Muscle layer of colon (tissue), 2 donors: Measurements from ENCODE around the gene SLC30A10.
"Not testable (repeated sequence)": the region's sequence is repeated elsewhere in the genome, so short reads cannot be mapped to it uniquely, and the experiment has no call there.

ENCODE experiments used
- H3K27ac ChIP-seq: one replicate; pipeline ENCODE4 v1.7.0; 2013; ENCODE audit warnings: low read depth, mild to moderate bottlenecking, low read length, moderate library complexity
- H3K27me3 ChIP-seq, 2 donors: one replicate each; pipeline ENCODE4 v1.7.0; 2013; ENCODE audit warnings: low read length in 2 of 2, mild to moderate bottlenecking in 2 of 2; ENCODE audit not compliant: insufficient read depth in 2 of 2, control insufficient read depth in 1 of 2
- H3K36me3 ChIP-seq: one replicate; pipeline ENCODE4 v1.7.0; 2013; ENCODE audit warnings: mild to moderate bottlenecking, low read length; ENCODE audit not compliant: insufficient read depth
- H3K4me1 ChIP-seq: one replicate; pipeline ENCODE4 v1.7.0; 2013; ENCODE audit warnings: mild to moderate bottlenecking, low read length; ENCODE audit not compliant: insufficient read depth
- H3K4me3 ChIP-seq, 2 donors: one replicate each; pipeline ENCODE4 v1.7.0; 2013; ENCODE audit warnings: low read length in 2 of 2, low read depth in 1 of 2, mild to moderate bottlenecking in 1 of 2, moderate library complexity in 1 of 2
- H3K9ac ChIP-seq: one replicate; pipeline ENCODE4 v1.7.0; 2013; ENCODE audit warnings: low read length
- H3K9me3 ChIP-seq: one replicate; pipeline ENCODE4 v1.7.0; 2013; ENCODE audit warnings: mild to moderate bottlenecking, low read length
- donor health status: abdominal sarcoma.
- donor health status: Adenocarcinoma of cecum.

Gene SLC30A10

DNA sequence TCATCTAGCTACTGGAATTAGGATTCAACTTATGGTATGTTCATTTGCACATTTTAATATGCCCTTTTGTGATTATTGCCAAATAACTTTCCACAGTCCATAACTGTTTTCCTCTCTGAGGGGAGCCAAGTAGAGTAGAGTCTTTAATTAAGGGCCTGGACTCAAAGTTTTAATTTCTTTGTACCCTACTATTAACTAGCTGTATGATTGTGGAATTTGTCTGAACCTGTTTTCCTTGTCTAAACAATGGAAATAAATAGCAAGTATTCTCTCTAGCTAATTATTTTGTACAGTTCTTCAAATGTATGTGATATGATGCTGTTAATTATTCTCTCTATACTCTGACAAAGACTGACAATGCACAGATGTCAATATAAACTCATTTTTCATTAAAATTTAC, 24.0 kb upstream of the SLC30A10 start:
- H3K9ac ChIP-seq: no peak overlapping the region
- H3K27ac ChIP-seq: no peak overlapping the region
- H3K36me3 ChIP-seq: no peaks in the 10 kb centered on the region
- no peaks in the 10 kb centered on the region for H3K9me3 ChIP-seq
- no peaks in the 10 kb centered on the region for H3K4me1 ChIP-seq
- no peaks in the 10 kb centered on the region for H3K27me3 ChIP-seq
- H3K4me3 ChIP-seq: no peak overlapping the region

DNA sequence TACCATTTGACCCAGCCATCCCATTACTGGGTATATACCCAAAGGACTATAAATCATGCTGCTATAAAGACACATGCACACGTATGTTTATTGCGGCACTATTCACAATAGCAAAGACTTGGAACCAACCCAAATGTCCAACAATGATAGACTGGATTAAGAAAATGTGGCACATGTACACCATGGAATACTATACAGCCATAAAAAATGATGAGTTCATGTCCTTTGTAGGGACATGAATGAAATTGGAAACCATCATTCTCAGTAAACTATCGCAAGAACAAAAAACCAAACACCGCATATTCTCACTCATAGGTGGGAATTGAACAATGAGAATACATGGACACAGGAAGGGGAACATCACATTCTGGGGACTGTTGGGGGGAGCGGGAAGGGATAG, 20.9 kb upstream of the SLC30A10 start:
- H3K27me3 ChIP-seq, H3K4me3 ChIP-seq, H3K9me3 ChIP-seq, H3K36me3 ChIP-seq, H3K4me1 ChIP-seq, H3K9ac ChIP-seq, H3K27ac ChIP-seq: not testable (repeated sequence)

DNA sequence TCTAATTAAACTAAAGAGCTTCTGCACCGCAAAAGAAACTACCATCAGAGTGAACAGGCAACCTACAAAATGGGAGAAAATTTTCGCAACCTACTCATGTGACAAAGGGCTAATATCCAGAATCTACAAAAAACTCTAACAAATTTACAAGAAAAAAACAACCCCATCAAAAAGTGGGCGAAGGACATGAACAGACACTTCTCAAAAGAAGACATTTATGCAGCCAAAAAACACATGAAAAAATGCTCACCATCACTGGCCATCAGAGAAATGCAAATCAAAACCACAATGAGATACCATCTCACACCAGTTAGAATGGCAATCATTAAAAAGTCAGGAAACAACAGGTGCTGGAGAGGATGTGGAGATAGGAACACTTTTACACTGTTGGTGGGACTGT, 20.4 kb upstream of the SLC30A10 start:
- not testable (repeated sequence) for H3K27me3 ChIP-seq, H3K4me3 ChIP-seq, H3K4me1 ChIP-seq, H3K9me3 ChIP-seq, H3K36me3 ChIP-seq, H3K27ac ChIP-seq, H3K9ac ChIP-seq

DNA sequence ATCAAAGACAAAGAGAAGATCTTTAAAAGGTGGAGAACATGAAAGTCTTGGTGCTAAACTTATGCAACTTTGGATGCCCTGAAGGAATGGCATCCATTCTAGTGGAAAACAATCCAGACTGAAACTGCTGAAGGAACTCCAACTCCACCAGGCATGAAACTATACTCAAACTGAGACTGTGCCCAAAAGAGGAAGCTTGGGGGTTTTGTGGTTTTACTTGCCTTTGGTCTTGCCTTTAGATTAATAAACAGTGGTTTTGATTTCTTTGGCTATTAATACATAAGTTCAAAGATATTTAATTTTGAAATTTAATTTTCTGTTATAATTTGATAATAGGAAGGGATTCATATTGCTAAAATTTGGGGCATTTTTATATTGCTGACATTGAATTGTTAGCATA, 17.4 kb upstream of the SLC30A10 start:
- no peak overlapping the region for H3K9ac ChIP-seq
- no peak overlapping the region for H3K4me3 ChIP-seq
- H3K27ac ChIP-seq: no peak overlapping the region
- no peaks in the 10 kb centered on the region for H3K9me3 ChIP-seq
- no peaks in the 10 kb centered on the region for H3K4me1 ChIP-seq
- H3K27me3 ChIP-seq: no peaks in the 10 kb centered on the region
- no peaks in the 10 kb centered on the region for H3K36me3 ChIP-seq

DNA sequence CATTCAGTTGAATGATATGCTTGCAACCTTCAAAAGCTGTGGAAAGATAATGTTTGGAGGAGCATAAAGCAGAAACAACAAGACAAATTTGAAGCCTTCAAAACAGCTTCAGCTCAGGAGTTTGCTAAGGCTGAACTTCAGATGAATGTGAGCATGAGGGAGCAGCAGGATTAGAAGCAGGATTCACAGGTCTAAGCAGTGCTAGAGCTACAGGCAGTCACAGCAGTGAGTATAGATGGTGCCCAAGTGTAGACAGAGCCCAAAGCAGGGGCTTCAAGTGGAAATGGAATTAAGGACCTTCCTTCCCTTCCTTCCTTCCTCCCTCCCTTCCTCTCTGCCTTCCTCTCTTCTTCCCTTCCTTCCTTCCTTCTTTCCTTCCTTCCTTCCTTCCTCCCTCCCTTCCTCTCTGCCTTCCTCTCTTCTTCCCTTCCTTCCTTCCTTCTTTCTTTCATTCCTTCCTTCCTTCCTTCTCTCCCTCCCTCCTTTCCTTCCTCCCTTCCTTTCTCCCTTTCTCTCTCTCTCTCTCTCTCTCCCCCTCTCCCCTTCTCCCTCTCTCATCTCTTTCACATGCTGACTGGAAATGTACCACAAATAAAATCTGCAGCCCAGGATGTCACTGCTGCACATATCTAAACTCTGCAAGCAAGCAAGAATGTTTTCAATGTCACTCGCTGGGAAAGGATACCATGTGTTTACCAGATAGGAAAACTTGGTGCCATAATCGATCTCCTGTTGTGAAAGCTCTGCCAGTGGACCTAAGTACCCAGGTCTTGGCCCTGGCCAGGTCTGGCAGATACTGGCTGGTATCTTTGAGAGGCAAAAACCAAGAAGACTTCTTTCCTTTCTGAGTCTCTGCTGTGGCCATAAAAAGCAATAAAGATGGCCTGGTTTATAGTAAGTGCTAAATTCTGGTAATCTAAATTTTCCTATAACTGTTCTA, 13.1 kb upstream of the SLC30A10 start:
- no peak overlapping the region for H3K9ac ChIP-seq
- no peaks in the 10 kb centered on the region for H3K4me1 ChIP-seq
- no peak overlapping the region for H3K27ac ChIP-seq
- H3K9me3 ChIP-seq: no peaks in the 10 kb centered on the region
- H3K36me3 ChIP-seq: no peaks in the 10 kb centered on the region
- H3K4me3 ChIP-seq: no peak overlapping the region
- H3K27me3 ChIP-seq: no peaks in the 10 kb centered on the region

DNA sequence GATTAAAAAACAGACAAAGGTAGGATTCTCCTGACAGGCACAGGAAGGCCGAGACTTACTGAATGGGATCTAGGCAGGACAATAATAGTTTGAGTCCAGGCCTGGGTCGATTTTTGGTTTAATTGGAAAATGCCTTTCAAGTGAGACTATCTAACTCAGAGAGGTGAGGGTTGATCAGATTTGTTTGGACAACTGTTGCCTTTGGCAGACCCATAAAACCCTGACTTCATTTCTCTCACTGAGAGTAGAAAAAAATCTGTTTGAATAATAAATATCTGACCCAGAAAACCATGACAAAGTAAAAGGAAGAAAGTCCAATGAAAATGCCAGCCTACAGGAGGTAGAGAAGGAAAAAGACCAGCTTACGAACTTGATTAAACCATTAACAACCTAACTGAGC, 12.3 kb upstream of the SLC30A10 start:
- Histone ChIP-seq H3K36me3 (no peaks in the 10 kb centered on the region), H3K9ac (no peak overlapping the region), H3K27ac (no peak overlapping the region), H3K27me3 (no peaks in the 10 kb centered on the region), H3K4me3 (no peak overlapping the region), H3K9me3 (no peaks in the 10 kb centered on the region), H3K4me1 (no peaks in the 10 kb centered on the region)

DNA sequence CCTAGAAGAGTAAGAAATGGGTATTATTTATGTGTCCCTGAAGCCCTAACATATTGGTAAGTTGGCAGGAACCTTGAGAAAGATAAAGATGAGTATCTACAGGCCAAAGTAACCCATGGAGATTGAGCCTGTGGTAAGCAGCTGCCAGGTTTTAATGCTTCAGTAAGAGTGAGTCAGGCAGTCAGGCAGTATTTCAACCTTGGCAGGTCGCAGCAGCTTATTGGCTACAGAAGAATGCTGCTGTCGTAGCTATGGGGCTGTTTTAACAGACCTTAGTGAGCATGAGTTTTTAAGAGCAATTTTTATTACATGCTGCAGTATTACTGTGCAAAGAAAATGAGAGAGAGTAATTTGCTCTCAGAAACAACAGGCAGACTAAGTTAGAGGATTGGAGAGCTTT, 10.3 kb upstream of the SLC30A10 start:
- Histone ChIP-seq H3K36me3 (no peaks in the 10 kb centered on the region), H3K9ac (no peak overlapping the region), H3K27ac (no peak overlapping the region), H3K9me3 (no peaks in the 10 kb centered on the region), H3K4me1 (no peaks in the 10 kb centered on the region), H3K4me3 (no peak overlapping the region), H3K27me3 (no peaks in the 10 kb centered on the region)

DNA sequence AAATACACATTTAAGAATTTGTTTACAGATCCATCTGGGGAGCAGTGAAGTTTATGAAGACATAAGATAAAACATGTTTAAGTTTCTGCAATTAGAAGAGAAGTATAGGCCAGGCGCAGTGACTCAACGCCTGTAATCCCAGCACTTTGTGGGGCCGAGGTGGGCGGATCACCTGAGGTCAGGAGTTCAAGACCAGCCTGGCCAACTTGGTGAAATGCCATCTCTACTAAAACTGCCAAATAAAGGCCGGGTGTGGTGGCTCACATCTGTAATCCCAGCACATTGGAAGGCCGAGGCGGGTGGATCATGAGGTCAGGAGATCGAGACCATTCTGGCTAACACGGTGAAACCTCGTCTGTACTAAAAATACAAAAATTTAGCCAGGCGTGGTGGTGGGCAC, 5.4 kb upstream of the SLC30A10 start:
- H3K27me3 ChIP-seq, H3K9ac ChIP-seq, H3K4me1 ChIP-seq, H3K9me3 ChIP-seq, H3K27ac ChIP-seq, H3K36me3 ChIP-seq, H3K4me3 ChIP-seq: not testable (repeated sequence)

DNA sequence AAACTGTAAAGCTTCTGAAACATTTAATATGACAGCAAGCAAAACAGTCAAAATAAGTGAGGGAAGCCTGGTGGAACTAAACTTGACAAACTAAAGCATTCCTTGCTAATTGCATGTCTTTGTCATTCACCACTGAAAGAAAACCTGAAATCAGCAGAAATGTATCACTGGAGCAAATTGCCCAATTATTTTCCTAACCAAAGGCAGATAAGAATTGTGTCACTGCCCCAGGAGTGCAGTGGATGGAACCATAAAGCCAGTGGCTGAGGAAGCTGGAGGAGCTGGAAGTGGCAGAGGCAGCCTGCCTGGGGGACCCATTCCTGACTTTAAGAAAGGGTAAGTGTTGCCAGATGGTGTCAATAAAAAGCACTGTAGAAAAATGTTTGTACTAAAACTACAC, 2.7 kb upstream of the SLC30A10 start:
- no peaks in the 10 kb centered on the region for H3K9me3 ChIP-seq
- peaks cover 10 to 19% of the 10 kb centered on the region in 2 donors for H3K27me3 ChIP-seq
- no peak overlapping the region for H3K4me3 ChIP-seq
- H3K9ac ChIP-seq: no peak overlapping the region
- no peak overlapping the region for H3K27ac ChIP-seq
- H3K4me1 ChIP-seq: no peaks in the 10 kb centered on the region
- H3K36me3 ChIP-seq: no peaks in the 10 kb centered on the region

DNA sequence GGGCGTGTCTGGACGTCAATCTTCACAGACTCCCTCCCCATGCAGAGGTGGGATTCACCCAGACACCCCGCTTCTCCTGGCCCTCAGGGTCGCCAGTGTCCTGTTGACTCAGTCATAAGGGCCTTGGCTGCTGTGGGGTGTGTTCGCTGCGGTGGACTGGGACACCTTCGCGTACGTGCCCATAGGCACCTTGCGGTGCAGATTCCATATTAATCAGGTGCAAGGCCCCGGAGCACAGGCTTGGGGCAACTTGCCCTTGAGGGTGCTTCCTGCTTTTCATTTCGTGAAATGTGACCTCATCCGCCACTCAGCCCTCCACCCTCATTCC, 398 bp upstream of the SLC30A10 start:
- no peaks in the 10 kb centered on the region for H3K36me3 ChIP-seq
- peaks cover 10 to 19% of the 10 kb centered on the region in 2 donors for H3K27me3 ChIP-seq
- no peaks in the 10 kb centered on the region for H3K4me1 ChIP-seq
- no peaks in the 10 kb centered on the region for H3K9me3 ChIP-seq
- no peak overlapping the region for H3K9ac ChIP-seq
- H3K4me3 ChIP-seq: peak overlapping the region in 1 of 2 donors; percentile 49
- H3K27ac ChIP-seq: no peak overlapping the region

DNA sequence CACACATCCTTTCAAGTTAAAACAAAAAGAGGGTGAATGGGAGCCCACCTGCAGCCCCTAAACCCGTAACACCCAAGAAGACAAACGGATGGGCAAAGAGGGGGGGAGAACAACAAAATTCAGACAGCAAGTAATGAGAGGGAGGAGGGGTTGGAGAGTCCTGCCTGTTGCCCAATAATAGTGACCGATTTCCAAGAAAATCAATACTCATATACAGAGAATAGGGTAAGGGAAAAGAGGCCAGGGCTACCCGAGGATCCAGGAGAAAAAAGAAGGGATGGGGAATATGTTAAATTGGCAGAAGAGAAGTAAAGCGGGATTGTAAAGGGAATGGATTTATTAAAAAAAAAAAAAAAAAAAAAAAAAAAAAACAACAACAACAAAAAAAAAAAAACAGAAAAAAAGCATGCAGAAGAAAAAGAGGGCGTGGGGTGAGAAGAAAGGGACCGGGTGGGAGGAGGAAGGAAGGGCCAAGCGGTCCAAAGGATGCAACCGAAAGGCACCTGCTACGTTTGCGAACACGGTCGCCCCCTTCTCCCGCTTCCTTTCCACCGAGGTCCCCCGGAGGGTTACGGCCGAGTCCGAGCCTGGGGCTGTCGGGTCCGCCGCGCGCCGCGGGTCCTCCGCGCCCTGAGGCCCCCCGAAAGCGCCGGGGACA, 930 bp downstream of the SLC30A10 start:
- no peak overlapping the region for H3K9ac ChIP-seq
- no peaks in the 10 kb centered on the region for H3K36me3 ChIP-seq
- H3K4me3 ChIP-seq: peak overlapping the region; percentile 41 to 49
- peaks cover 10 to 19% of the 10 kb centered on the region in 2 donors for H3K27me3 ChIP-seq
- H3K4me1 ChIP-seq: no peaks in the 10 kb centered on the region
- no peak overlapping the region for H3K27ac ChIP-seq
- H3K9me3 ChIP-seq: no peaks in the 10 kb centered on the region
